ENCODE measurements around the gene EIF4H.
"Not testable (repeated sequence)": the region's sequence is repeated elsewhere in the genome, so short reads cannot be mapped to it uniquely, and the experiment has no call there.

The EIF4H gene

GRCh38 chr7:74202841-74203556 lies 28.8 kb downstream of the EIF4H start:
- DNase-seq: no peak

DNA sequence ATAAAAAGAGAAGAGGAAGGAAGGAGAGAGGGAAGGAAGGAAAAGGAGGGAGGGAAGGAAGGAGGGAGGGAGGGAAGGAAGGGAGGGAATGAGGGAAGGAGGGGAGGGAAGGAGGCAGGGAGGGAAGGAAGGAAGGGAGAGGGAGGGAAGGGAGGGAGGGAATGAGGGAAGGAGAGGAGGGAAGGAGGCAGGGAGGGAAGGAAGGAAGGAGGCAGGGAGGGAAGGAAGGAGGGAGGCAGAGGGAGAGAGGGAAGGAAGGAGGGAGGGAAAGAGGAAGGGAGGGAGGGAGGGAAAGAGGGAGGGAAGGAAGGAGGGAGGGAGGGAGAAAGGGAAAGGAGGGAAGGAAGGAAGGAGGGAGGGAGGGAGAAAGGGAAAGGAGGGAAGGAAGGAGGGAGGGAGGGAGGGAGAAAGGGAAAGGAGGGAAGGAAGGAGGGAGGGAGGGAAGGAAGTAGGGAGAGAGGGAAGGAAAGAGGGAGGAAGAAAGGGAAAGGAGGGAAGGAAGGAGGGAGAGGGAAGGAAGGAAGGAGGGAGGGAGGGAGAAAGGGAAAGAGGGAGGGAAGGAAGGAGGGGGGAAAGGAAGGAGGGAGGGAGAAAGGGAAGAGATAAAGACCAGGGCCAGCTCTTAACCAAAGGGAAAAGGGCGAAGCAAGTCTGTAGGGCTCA lies 29.9 kb downstream of the EIF4H start:
- DNase-seq: no peak

GRCh38 chr7:74206052-74206451 lies 31.9 kb downstream of the EIF4H start:
- not testable (repeated sequence) for DNase-seq

GRCh38 chr7:74206589-74207120 lies 32.5 kb downstream of the EIF4H start:
- DNase-seq: peak; percentile 88 to 91

- no peak for DNase-seq
Observed at GRCh38 chr7:74207586-74207985, 33.4 kb downstream of the EIF4H start.

- not testable (repeated sequence) for DNase-seq
Observed at GRCh38 chr7:74208241-74208640, 34.1 kb downstream of the EIF4H start.

- no peak for DNase-seq
Observed at GRCh38 chr7:74212661-74213060, 38.5 kb downstream of the EIF4H start.

DNA sequence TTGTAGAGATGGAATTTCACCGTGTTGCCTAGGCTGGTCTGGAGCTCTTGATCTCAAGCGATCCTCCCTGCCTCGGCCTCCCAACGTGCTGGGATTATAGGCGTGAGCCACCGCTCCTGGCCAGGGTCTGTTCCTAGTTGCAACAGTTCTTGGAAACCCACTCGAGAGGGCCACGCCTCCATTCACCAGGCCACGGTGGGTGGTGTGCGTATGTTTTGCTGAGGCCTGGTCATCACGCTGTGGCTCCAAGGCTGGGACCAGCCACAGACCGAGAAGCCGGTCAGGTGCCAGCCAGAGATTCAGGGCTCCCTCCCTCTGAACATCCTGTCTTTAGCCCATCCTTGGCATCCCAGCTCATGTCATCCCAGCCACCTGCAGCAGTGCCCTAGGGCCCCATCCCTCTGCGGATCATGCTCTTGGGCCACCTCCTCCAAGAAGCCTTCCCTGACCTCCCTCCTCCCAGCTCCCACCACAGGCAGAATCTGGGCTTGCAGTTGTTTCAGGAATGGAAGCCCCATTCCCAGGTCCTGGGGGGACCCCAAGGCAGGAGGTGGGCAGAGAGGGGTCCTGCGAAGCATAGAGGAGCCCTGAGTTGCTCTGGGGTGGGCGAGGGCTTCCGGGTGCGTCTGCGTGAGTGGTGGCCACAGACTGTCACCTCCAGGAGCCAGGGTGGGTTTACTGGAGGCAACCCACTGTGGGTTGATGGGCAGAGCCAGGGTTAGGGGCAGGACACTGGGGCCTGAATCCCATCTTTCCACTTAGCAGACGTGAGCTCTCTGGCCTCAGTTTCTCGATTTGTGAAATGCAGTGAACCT lies 40.9 kb downstream of the EIF4H start:
- DNase-seq: no peak

- no peak for DNase-seq
Observed at GRCh38 chr7:74215921-74216320, 41.8 kb downstream of the EIF4H start.

GRCh38 chr7:74216361-74216761 lies 42.2 kb downstream of the EIF4H start:
- DNase-seq: no peak

DNA sequence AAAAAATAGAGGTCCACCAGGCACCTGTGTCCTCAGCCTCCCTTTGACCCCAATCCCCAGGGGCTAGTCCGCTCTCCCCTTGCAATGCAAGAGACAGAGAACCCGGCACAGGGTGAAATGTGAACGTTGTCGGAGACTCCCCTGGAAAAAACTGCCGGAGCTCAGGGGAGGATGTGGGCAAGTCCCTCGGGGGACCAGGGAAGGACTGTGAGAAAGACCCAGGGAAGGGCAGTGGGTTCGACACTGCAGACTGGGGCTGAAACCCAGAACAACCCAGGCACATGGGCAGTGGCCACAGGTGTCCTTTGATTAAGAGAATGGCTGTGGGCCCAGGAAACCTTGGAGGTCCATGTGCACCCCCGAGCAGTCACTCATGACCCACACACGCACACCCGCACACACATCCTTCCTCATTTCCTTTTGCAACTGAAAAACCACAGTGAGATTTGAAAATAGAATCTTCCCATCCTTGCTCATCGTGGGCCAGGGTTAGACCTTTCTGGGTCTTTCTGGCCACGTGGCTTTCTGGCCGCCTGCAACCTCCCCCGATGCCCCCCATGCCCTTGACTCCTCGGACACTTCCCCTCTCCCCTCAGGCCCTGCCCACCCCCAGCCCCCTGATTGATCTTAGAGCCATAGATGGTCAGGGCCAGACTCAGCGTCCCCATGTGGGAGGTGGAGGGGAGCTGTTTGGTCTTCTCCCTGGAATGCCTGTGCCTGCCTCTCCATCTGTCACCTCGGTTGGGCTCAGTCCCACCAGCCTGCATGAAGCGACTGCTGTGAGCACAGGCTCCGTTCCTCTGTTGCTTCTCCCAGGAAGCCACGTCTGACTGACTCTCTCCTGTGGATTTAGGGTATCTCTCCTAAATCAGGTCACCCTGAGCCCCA lies 43.5 kb downstream of the EIF4H start:
- no peak for DNase-seq

DNA sequence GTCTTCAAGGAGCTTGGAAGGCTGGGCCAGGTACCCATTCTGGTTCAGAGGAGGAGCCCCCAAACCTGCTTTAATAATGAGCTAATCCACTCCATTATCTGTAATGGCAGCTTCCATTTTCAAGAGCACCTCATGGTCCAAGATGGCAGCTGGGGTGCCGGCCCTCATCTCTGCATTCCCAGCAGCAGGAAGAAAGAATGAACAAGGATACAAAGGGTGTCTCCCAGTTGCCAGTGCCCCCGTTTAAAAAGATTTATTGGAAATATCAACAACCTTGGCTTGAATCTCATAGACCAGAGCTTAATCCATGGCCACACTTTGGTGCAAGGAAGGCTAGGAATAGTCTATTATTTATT lies 44.2 kb downstream of the EIF4H start:
- no peak for DNase-seq

DNA sequence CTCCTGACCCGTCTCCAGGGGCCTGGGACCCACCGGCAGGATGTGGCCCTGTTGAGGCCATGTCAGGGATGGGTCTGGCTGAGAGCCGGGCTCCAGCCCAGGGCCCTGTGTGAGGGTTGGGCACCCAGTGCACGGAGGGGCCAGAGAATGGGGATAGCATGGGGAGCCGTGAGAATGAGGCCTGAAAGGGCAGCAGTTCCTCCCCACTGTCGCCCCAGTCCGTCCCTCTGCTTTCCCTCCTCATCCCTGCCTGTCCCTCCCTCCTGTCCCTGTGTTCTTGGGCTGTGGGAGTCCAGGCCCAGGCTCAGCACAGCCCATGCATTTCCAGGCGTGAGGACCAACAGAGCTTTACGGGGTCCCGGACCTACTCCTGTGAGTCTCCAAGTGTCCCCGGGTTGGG lies 45.3 kb downstream of the EIF4H start:
- no peak for DNase-seq

DNA sequence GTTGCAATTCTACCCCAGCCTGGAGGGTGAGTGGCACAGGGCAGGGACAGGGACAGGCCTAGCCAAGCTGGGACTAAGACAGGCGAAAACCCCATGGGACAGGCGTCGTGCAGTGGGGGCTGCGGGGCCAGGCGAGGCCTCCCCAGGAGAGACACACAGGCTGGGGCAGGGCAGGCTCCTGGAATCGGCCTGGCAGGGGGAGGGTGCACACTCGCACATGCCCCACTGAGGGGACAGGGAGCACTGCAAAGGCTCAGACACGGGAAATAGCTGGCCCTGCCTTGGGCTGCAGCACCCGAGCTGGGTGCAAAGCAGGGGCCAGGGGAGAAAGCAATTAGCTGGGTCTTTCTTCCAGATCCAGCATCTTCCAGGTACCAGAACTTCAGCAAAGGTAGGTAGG lies 46.1 kb downstream of the EIF4H start:
- no peak for DNase-seq

- DNase-seq: no peak
Observed at GRCh38 chr7:74221713-74222112, 47.6 kb downstream of the EIF4H start.

- DNase-seq: no peak
Observed at GRCh38 chr7:74222851-74223710, 48.9 kb downstream of the EIF4H start.

- DNase-seq: no peak
Observed at GRCh38 chr7:74223711-74224510, 49.8 kb downstream of the EIF4H start.

DNA sequence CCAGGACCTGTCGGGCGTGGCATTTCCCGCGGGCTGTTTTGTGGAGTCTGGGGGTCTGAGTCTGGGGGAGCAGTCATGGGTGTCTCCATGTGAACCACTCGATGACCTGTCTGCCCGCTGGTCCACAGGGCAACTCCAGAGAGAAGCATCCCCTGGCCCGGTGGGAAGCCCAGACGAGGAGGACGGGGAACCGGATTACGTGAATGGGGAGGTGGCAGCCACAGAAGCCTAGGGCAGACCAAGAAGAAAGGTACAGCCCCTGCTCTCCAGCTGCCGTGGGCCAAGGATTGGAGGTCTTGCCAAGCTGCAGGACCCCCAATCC lies 50.3 kb downstream of the EIF4H start:
- DNase-seq: no peak

DNA sequence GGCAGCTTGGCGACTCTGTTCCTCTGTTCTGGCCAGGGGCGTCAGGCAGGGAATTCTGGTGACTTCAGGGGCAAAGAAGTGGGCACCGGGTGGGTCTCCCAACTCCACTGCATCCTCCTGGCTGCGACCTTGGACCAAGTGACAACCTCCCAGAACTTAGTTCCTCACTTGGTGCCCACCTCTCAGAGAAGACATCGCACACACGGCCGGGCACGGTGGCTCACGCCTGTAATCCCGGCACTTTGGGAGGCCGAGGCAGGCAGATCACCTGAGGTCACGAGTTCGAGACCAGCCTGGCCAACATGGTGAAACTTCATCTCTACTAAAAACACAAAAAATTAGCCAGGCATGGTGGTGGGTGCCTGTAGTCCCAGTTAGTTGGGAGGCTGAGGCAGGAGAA lies 50.8 kb downstream of the EIF4H start:
- not testable (repeated sequence) for DNase-seq

GRCh38 chr7:74225400-74225799 lies 51.2 kb downstream of the EIF4H start:
- DNase-seq: no peak

DNA sequence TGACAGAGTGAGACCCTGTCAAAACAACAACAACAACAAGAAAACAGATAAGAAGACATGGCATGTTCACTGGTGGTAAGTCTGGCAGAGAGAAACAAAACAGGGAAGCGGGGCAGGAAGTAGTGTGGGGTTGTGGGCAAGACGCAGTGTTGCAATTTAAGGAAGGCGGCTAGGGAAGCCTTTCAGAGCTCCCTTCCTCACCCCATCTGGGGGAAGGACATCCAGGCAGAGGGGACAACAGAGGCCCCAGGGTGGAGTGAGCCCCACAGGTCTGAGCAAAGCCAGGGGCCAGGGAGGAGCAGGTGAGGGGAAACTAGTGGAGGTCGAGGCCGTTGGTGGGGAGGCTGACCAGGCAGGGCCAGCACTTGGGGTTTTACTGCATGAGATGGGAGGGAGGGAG lies 52.5 kb downstream of the EIF4H start:
- no peak for DNase-seq

All from activated T-cell treated with anti-CD3 and anti-CD28 coated beads, Interleukin-2, amount 50 U/mL, for 48 hours (primary cell).